ENCODE results near the gene SAMD4A. TPM values are rescaled to one million over a fixed set of nuclear protein-coding genes. Genes with fewer than 3 reads are reported as not detected.

Gene SAMD4A
- total RNA-seq, 1 experiment from 2014 or later = 2.9 TPM

DNA sequence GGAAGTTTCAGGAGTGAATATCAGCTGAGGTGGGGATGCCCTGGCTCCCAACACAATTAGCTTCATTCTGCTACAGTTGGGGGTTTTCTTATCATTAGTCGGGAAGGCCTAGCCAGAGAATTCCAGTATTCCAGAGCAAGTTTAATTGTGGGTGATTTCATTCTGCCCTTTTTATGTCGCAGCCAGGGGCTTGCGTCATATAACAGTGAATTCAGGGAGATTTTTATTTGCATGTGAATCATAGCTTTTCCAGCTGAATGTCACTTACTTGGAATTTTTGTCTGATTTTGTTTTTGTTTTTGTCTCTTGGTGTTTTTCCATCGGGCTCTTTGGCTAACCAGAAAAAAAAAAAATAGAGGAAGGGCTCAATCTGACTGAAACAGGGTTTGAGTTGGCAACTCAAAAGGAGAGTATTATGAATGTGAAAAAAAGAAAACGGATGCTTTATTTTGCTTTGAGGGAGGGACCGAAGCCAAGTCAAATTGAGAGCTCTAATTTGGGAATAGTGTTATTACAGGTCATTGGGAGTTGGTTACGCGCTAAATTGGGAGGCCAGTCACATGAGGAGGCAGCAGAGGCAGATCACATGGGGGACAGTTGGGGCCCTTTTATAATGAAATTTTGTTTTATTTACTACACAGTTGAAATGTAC, 119.4 kb downstream of the SAMD4A start:
- in situ Hi-C loops (cut with HindIII; ENCODE audit: low pct_unique_long_range_greater_than_20kb, low sequenced_read_pairs) = no loop called here
- no peak for DNase-seq (ENCODE audit: low read depth)

DNA sequence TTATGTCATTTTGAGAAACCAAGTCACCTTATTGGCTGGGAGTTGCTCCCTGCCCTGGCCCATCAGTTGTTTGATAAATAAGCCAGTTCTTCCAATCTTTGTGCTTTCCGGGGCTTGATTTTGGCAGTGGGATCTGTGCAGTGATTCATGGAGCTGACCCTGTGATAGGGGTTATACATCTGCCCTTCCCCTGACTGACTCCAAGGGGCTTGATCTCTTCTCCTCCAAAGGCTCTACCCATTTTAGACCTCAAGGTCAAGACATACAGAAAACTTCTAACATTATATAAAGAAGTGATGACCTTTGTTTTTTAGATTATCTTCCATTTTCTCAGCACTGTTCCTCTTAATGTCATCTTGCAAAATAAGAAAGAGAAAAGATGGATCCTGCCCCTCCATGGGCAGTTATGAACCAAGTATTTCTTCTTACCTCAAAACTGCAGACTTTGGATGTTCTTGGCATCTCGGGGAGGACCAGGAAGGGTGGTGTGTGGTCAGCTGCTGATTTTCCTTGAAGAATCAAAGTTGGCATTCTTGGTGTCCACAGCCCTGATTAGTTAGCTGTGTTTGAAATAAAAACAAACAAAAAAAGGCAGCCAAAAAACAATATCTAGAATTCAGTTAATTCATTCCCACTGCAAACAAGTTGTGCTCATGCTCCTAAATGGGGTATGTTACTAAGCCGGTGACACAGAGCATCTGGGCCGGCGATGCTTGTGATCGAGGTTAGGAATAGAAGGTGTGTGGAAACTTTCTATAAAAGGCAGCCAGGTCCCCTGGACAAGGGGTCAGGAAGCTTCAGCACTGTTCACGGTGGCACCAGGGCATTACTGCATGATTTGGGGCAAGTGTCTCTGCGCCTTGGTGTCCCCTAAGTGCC, 120.2 kb downstream of the SAMD4A start:
- in situ Hi-C loops (cut with HindIII; ENCODE audit: low pct_unique_long_range_greater_than_20kb, low sequenced_read_pairs) = no loop called here
- no peak for DNase-seq (ENCODE audit: low read depth)

DNA sequence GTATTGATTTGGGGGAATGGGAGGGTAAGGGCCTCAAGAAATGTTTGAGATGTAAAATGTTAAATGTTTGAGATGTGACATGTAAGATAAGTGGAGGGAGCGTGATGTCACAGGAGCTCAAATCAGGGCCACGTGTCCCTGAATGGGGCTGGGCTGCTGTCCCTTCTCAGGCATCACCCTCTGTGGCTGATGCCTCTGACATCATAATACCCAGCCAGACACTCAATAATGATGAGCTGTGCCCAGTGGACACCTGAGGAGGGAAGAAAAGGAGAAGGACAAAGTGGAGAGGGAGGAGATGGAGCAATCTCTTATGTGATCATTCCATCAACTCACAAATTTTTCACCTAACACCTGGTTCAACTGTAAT, 120.8 kb downstream of the SAMD4A start:
- in situ Hi-C loops (cut with HindIII; ENCODE audit: low pct_unique_long_range_greater_than_20kb, low sequenced_read_pairs) = no loop called here
- DNase-seq (ENCODE audit: low read depth) = no peak

DNA sequence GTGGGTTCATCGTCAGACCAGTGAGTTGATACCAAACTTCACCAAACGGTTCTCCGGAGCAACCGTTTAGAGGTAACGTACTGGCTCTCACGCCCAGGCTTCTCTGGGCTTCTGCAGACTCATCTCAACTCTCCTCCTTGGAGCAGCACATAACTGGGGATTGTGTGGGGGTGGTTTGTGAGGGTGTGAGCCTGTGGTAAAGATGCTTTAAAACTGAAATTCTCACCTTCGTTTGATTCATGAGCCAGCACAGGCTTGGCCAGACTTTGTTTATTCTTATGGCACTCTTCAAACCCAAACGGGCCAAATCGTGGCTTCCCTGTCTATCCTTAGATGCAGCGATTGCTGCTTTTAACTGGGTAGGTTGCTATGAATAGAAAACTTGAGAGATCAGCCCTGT, 121.3 kb downstream of the SAMD4A start:
- DNase-seq (ENCODE audit: low read depth) = no peak
- in situ Hi-C loops (cut with HindIII; ENCODE audit: low pct_unique_long_range_greater_than_20kb, low sequenced_read_pairs) = no loop called here

DNA sequence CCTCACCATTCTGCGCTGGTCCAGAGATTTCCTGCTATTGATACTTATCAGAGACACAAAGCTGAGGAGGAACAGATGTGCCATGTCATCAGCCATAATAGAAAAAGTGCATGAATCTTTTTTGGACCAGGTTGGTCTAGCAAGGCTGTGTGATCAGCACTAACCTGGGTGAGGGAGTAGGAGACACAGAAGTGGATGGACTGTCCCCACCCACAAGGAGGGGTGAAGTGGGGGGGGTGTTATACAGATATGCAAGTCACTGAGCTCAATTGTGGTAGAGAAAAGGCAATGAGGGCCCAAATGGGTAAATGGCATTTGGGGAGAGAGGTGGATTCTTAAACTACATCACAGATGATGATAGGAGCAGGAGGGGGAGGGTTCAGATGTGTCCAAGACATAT, 123.0 kb downstream of the SAMD4A start:
- no peak for DNase-seq (ENCODE audit: low read depth)
- in situ Hi-C loops (cut with HindIII; ENCODE audit: low pct_unique_long_range_greater_than_20kb, low sequenced_read_pairs) = no loop called here

DNA sequence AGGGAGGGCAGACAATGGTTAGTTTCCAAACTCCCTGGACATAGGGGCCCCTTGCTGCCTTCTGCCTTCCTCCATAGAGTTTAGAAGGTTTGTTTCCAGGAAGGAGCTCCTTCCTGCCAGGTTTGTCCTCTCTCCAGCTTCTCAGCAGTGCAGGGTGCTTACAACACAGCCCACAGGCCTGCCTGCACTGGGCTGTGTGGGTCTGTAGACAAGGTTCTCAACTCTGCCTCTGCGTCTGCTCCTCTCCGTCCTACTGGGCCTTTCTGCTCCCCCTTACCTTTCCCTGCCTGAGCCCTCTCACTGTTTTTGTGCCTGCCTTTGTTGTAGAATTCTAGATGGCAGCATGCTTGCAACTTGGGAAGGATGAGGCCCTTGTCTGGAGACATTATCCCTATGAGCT, 124.0 kb downstream of the SAMD4A start:
- in situ Hi-C loops (cut with HindIII; ENCODE audit: low pct_unique_long_range_greater_than_20kb, low sequenced_read_pairs) = no loop called here
- DNase-seq (ENCODE audit: low read depth) = no peak

DNA sequence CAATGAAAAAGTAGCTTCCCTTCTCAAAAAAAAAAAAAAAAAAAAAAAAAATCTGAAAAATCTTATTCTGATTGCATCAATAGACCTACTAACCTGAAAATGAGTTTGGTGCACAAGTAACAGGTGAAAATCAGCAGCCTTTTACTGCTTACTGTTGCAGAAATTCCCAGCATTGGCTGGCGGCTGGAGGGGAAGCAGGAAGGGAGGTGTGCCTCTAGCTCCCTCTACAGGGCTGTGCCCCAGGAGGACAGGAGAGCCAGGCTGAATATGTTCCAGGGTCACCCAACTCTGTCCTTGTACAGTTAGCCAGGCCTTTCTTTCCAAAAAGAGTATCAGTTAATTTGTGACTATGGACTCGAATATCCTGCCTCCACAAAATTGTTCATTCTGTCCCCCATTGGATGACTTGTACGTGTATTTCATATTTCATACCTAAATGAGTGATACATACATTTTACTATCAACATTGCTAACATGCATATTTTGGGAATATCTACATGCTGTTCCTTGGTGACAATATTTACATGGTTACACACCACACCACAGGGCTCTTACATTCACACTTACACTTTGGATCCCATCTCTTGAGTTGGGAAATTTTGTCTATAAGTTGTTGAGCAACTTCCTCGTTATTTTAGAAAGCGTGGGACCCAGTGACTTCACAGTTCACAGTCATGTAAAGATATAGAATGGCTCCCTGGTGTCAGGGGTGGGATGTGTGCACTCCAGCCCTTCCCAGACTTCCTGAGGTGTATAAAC, 124.8 kb downstream of the SAMD4A start:
- DNase-seq (ENCODE audit: low read depth) = peak; percentile 50
- in situ Hi-C loops (cut with HindIII; ENCODE audit: low pct_unique_long_range_greater_than_20kb, low sequenced_read_pairs) = no loop called here

DNA sequence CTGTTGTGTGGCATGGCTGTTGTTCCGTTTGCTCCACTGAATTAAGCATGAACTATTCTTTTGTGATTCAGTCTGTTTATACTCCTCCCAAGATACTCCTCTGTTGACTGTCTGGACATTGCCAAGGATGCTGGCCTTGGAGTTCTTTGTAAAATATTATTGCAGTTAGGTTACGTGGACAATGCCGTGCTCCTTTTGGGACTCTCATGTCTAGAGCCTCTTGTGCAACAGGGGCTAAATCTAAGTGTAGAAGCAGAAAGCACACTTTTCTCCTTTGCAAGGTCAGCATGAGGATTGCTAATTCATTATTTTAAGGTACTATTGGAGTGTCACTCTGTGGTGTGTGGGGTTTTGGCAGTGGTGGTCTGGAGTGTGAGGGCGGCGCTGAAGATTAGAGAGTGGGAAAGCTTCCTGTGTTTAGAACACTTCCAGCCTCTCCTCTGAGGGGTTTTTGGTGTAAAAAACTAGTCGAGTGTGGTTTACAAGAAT, 125.4 kb downstream of the SAMD4A start:
- in situ Hi-C loops (cut with HindIII; ENCODE audit: low pct_unique_long_range_greater_than_20kb, low sequenced_read_pairs) = no loop called here
- no peak for DNase-seq (ENCODE audit: low read depth)

DNA sequence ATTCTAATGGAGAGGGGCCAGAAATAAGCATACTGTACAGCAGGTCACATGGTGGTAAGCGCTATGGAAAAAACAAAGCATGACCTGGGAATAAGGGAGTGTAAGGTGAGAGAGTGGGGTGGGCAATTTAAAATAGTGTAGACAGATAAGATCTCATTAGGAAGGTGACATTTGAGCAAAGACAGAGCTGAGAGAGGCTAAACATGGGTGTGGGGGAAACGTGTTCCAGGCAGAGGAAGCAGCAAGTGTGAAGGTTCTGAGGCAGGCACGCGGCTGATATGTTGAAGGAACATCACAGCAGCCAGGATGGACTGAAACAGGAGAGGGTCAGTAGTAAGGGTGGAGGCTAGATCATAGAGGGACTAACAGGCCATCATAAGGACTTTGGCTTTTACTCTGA, 126.8 kb downstream of the SAMD4A start:
- in situ Hi-C loops (cut with HindIII; ENCODE audit: low pct_unique_long_range_greater_than_20kb, low sequenced_read_pairs) = no loop called here
- no peak for DNase-seq (ENCODE audit: low read depth)

DNA sequence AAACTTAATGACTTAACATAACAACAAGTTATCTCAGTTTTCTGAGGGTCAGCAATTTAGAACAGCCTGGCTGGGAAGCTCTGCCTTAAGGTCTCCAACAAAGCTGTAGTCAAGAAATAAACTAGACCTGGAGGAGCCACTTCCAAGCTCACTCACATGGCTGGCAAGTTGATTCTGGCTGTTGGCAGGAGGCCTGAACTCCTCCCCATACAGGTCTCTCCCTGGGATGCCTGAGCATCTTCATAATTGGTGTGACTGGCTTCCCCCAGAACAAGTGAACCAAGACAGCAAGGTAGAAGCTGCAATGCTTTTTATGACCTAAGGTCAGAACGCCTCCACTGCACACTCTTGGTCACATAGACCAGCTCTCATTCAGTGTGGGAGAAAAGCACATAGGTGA, 128.3 kb downstream of the SAMD4A start:
- no peak for DNase-seq (ENCODE audit: low read depth)
- in situ Hi-C loops (cut with HindIII; ENCODE audit: low pct_unique_long_range_greater_than_20kb, low sequenced_read_pairs) = no loop called here

DNA sequence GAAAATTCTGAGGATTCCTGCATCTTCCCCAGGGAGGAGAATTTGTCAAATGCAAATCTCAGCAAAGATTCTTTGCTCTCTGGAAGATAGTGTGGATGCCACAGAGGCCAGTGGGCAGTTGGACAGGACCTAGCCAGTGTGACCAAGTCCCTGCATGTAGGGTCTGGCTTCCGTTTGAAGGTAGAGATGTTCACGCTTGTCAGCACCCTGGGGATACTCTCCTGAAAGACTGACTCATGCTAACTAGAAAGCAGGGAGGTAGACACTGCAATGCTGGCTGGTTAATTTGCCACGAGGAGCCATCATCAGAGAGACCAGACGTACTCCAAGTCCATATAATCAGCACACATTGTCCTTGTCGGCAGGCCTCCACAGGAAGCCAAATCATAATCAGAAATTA, 130.1 kb downstream of the SAMD4A start:
- in situ Hi-C loops (cut with HindIII; ENCODE audit: low pct_unique_long_range_greater_than_20kb, low sequenced_read_pairs) = no loop called here
- no peak for DNase-seq (ENCODE audit: low read depth)

DNA sequence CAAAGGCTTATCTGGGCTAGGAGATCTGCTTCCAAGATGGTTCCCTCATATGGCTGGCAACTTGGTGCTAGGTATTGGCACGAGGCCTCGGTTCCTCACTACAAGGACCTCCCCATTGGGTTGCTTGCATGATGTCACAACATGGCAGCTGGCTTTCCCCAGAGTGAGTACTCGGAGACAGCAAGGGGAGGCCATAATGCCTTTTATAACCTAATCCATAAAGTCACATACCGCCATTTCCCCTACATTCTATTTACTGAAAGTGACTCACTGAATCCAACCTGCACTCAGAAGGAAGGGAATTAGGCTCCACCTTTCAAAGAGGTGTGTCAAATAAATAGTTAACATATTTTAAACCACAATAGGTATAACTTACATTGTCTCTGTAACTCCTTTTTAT, 130.9 kb downstream of the SAMD4A start:
- DNase-seq (ENCODE audit: low read depth) = no peak
- in situ Hi-C loops (cut with HindIII; ENCODE audit: low pct_unique_long_range_greater_than_20kb, low sequenced_read_pairs) = no loop called here

DNA sequence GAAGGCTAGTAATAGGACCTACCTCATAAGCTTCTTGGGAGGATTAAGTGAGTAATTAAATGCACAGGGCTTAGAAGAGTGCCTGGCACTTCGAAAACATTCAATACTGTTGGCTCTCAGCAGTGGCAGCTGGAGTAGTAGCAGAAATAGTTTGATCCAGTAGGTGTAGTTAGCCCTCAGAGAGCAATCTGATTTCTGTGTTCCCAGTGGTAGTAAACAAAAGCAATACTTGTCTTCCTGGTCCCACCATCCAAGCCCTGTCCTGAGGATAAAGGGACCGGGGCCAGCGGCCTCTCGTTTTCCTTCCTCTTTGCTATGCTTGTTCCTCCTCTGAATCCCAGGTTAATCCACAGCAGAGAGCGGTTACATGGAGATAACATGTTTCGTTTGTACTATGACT, 131.6 kb downstream of the SAMD4A start:
- in situ Hi-C loops (cut with HindIII; ENCODE audit: low pct_unique_long_range_greater_than_20kb, low sequenced_read_pairs) = no loop called here
- no peak for DNase-seq (ENCODE audit: low read depth)

DNA sequence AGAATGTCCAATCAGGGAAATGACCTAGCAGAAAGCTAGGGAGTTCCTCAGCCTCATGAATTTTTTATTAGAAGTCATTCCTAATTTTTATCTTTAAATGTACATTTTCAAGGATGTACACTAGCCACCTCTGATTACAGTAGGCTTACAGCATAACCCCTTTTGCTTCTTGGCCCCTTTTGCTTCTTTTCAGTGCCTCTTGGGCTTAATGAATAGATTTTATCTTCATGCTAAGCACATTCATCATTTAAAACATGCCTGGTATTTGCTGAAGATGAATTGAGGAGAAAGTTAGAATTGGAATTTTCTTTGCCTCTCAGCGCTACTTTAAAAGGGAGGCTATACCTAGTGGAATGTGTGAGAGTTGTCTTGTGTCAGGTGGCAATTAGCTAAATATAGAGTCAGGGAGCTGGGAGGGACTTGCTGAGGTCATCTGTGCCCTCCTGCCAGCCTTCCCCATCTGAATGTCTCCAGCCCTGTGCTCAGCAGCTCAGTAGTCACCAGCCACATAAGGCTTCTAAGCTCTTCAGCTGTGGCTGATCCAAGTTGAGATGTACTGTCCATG, 132.1 kb downstream of the SAMD4A start:
- in situ Hi-C loops (cut with HindIII; ENCODE audit: low pct_unique_long_range_greater_than_20kb, low sequenced_read_pairs) = no loop called here
- DNase-seq (ENCODE audit: low read depth) = no peak

DNA sequence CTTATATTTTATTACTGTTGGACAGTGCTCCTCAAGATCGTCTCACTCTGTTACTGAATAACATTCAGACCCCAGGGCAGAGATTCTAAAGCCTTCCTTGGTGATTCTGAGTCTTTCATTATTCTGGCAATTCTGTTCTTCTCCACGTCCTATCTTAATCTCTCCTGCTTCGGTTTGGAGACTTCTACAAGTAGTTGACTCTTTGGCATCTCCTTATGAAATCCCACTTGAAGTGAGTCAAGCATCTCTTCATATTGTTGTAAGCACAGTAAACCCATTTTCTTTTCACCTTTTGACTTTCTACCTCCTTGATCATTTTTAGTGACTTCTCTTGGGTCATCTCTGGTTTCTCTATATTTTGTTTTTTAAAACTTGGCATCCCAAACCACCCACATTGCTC, 132.8 kb downstream of the SAMD4A start:
- in situ Hi-C loops (cut with HindIII; ENCODE audit: low pct_unique_long_range_greater_than_20kb, low sequenced_read_pairs) = no loop called here
- DNase-seq (ENCODE audit: low read depth) = no peak

DNA sequence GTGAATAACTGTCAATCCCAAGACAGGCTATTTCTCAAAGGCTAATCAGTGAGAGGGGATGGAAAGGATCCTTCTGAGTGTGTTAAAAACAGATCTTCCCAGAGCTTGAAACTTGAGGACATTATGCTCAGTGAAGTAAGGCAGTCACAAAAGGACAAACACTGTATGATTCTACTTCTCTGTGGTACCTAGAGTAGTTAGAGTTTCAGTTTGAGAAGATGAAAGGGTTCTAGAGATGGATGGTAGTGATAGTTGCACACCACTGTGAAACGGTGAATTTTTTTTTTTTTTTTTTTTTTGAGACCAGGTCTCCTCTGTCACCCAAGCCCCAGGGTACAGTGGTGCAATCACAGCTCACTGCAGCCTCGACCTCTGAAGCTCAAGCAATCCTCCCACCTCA, 133.8 kb downstream of the SAMD4A start:
- in situ Hi-C loops (cut with HindIII; ENCODE audit: low pct_unique_long_range_greater_than_20kb, low sequenced_read_pairs) = no loop called here
- no peak for DNase-seq (ENCODE audit: low read depth)

DNA sequence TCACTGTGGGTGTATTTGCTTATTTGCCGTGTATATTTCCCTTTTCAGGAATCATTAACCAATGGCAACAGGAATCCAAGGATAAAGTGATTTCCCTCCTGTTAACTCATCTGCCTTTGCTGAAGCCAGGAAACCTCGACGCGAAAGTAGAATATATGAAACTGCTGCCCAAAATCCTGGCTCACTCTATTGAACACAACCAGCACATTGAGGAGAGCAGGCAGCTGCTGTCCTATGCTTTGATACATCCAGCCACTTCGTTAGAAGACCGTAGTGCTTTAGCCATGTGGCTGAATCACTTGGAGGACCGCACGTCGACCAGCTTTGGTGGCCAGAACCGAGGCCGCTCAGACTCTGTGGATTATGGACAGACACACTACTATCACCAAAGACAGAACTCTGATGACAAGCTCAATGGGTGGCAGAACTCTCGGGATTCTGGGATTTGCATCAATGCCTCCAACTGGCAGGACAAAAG, 135.1 kb downstream of the SAMD4A start:
- DNase-seq (ENCODE audit: low read depth) = no peak
- in situ Hi-C loops (cut with HindIII; ENCODE audit: low pct_unique_long_range_greater_than_20kb, low sequenced_read_pairs) = no loop called here

DNA sequence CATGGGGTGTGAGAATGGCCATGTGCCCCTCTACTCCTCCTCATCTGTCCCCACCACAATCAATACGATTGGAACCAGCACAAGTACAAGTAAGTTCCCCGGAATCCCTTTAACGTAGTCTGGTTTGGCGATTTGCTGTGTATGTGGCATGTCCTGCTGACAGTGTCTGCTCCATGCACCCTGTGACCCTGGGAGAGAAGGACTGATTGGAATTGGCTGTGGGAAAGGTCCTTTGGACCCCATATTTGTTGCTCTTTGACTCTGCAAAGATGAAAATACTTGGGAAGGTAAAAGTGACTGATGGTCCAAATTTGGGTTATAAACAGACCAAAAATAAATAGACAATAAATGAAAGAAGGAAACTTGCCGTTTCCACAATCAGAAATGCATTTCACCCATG, 135.6 kb downstream of the SAMD4A start:
- no peak for DNase-seq (ENCODE audit: low read depth)
- in situ Hi-C loops (cut with HindIII; ENCODE audit: low pct_unique_long_range_greater_than_20kb, low sequenced_read_pairs) = no loop called here

DNA sequence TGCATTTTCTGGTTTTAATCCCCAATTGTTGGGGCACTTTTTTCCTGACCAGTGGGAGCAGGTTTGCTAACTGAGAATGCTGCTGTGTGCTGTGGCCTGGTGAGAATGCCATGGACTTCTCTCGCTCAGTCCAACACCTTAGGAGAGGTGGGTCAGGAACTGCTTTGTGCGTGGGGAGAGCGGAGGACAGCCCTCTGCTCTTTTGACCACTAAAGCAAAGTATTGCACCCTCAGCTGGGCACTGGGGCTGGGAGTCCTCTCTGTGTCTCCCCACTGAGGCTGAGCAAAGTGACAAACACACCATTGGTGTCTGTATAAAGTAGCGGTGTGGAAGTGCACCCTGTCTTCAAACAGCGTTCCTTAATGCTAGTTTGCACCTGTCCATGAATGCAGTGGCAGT, 136.2 kb downstream of the SAMD4A start:
- no peak for DNase-seq (ENCODE audit: low read depth)
- in situ Hi-C loops (cut with HindIII; ENCODE audit: low pct_unique_long_range_greater_than_20kb, low sequenced_read_pairs) = no loop called here
